Bronchial epithelial cell (primary cell): Measurements from ENCODE around the gene PFKM. TPM values are rescaled to one million over a fixed set of nuclear protein-coding genes. Genes with fewer than 3 reads are reported as not detected.

ENCODE experiments used
- DNase-seq: peaks from one replicate; pipeline ENCODE4 v3.0.0-alpha.2; 2010; ENCODE audit warnings: low read depth
- FAIRE-seq: peaks from 2 replicates; lab custom pipeline; 2011; peaks lifted over from hg19 to GRCh38; lab: Jason Lieb, UNC
- H3K27me3 ChIP-seq: 2 replicates; pipeline ENCODE4 v1.5.1; 2011; ENCODE audit warnings: low read length; ENCODE audit not compliant: control insufficient read depth, insufficient read depth
- H3K36me3 ChIP-seq: 2 replicates; pipeline ENCODE4 v1.5.1; 2011; ENCODE audit warnings: low read length; ENCODE audit not compliant: control insufficient read depth, insufficient read depth
- H3K4me3 ChIP-seq: 2 replicates; pipeline ENCODE4 v1.5.1; 2011; ENCODE audit warnings: mild to moderate bottlenecking, low read depth, low read length, control low read depth
- total RNA-seq: library from RNA; depleted of rRNA; stranded (reverse); fragments of >200 nt; gene quantifications from 2 replicates; pipeline ENCODE4 v1.2.1, GENCODE V29; 2014
- TF ChIP-seq, protein P1 (sequence below): IDR thresholded peaks from 2 replicates; pipeline ENCODE4 v1.5.1; 2011; ENCODE audit warnings: mild to moderate bottlenecking, moderate library complexity, low read length, control low read depth, inconsistent platforms; ENCODE audit not compliant: insufficient read depth, severe bottlenecking

The PFKM gene
- total RNA-seq, 1 donor from 2014 or later, result 45.8 TPM

DNA sequence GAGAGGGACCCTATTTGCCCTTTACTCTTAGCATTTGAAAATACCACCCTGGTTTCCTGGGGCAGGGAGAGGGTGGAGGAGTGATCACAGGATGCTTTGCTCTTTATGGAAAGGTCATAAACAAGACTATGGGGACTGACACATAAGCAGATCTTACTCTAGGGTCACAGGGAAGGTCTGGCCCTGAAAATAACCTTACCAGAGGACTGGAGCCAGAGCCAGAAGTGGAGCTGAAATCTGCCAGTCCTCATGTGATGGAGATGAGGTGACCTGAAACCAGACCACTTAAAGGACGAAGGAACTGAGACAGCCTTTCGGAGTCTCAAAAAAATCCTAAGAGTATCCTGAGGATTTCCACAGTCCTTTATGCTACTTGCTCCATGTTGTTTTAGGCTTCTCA, 12.4 kb downstream of the PFKM start:
- TF ChIP-seq, protein P1, sequence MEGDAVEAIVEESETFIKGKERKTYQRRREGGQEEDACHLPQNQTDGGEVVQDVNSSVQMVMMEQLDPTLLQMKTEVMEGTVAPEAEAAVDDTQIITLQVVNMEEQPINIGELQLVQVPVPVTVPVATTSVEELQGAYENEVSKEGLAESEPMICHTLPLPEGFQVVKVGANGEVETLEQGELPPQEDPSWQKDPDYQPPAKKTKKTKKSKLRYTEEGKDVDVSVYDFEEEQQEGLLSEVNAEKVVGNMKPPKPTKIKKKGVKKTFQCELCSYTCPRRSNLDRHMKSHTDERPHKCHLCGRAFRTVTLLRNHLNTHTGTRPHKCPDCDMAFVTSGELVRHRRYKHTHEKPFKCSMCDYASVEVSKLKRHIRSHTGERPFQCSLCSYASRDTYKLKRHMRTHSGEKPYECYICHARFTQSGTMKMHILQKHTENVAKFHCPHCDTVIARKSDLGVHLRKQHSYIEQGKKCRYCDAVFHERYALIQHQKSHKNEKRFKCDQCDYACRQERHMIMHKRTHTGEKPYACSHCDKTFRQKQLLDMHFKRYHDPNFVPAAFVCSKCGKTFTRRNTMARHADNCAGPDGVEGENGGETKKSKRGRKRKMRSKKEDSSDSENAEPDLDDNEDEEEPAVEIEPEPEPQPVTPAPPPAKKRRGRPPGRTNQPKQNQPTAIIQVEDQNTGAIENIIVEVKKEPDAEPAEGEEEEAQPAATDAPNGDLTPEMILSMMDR, result no peak
- H3K27me3 ChIP-seq, result no peaks in the 10 kb centered on the region
- H3K4me3 ChIP-seq, result no peak overlapping the region
- DNase-seq, result no peak
- peaks cover 25% of the 10 kb centered on the region for H3K36me3 ChIP-seq
- FAIRE-seq, result no peak

DNA sequence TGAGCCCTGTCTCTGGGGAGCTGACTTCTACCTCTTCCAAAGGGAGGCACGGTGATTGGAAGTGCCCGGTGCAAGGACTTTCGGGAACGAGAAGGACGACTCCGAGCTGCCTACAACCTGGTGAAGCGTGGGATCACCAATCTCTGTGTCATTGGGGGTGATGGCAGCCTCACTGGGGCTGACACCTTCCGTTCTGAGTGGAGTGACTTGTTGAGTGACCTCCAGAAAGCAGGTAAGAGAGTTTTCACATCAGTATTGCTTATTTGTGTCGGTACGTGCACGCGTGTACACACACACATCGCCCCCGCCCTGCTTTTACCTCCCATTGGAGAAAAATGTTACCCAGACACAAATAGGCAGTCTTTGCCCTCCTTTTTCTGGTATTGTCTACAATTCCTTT, 13.7 kb downstream of the PFKM start:
- Histone ChIP-seq H3K27me3 (no peaks in the 10 kb centered on the region), H3K36me3 (peaks cover 25% of the 10 kb centered on the region), H3K4me3 (no peak overlapping the region)
- TF ChIP-seq, protein P1, result no peak
- DNase-seq (no peak), FAIRE-seq (no peak)

DNA sequence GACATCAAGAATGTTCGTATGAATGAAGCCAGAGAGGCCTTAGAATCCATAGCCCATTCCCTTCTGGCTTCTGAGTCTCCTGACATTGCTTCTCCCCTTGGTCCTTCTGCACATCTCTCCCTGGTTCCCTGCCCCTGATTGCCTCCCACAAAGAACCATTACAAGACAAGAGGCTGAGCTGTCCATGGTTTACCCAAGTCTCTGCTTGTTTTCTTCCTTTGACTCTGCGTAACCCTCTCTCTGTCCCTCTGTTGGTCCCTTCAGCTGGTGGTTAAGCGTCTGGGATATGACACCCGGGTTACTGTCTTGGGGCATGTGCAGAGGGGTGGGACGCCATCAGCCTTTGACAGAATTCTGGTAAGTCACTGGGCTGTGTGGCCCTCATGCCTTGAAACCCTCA, 15.9 kb downstream of the PFKM start:
- DNase-seq, result no peak
- Histone ChIP-seq H3K4me3 (no peak overlapping the region), H3K27me3 (no peaks in the 10 kb centered on the region), H3K36me3 (peaks cover 28% of the 10 kb centered on the region)
- TF ChIP-seq, protein P1, result no peak
- no peak for FAIRE-seq

DNA sequence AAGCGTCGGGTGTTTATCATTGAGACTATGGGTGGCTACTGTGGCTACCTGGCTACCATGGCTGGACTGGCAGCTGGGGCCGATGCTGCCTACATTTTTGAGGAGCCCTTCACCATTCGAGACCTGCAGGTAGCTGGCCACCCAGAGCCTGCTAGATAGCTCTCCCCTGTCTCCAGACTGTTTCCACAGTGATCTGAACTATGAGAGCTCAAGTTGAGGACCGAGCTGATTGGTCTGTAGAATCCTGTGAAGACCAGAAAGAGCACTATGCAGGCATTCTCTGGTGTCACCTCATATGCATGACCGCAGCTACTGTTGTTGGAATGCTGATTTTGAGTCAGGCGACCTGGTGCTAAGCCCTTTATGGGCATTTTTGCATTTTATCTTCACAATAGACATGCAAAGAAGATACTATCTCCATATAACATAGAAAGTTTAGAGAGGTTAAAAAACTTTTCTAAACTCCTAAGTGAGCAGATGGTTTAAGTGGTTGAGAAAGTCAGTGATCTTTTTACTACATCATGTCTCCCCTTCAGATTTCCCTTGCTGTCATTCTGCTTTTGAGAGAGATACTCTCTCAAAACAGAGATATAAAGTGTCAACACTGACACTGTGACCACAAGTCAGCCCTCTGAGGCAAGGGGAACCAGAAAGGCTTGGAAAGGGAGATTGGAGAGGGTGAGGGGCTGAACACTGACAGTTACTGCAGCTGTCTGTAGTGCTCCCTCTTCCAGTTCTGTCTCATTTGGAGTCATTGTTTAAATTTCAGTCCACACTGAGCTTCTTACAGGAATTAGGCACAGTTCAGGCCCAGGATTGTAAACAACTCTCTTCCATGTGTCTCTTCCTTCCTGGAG, 23.9 kb downstream of the PFKM start:
- FAIRE-seq (no peak), DNase-seq (no peak)
- Histone ChIP-seq H3K27me3 (no peaks in the 10 kb centered on the region), H3K4me3 (no peak overlapping the region), H3K36me3 (peaks cover 11% of the 10 kb centered on the region)
- TF ChIP-seq, protein P1, result no peak

DNA sequence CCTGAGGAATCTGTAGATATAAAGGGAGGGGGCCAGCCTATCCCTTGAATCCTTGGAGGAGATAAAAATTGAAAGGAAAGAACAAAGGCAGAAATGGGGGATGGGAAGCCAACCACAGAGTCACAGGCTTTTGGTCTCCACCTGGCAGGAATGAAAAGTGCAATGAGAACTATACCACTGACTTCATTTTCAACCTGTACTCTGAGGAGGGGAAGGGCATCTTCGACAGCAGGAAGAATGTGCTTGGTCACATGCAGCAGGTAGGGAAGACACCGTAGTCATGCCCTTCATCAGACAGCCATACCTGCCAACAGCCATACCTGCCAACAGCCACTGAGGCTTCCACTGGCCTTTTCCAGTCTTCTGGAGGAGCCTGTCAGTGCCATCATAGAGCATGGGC, 24.7 kb downstream of the PFKM start:
- TF ChIP-seq, protein P1, result no peak
- Histone ChIP-seq H3K36me3 (peaks cover 10% of the 10 kb centered on the region), H3K4me3 (no peak overlapping the region), H3K27me3 (no peaks in the 10 kb centered on the region)
- no peak for DNase-seq
- no peak for FAIRE-seq

DNA sequence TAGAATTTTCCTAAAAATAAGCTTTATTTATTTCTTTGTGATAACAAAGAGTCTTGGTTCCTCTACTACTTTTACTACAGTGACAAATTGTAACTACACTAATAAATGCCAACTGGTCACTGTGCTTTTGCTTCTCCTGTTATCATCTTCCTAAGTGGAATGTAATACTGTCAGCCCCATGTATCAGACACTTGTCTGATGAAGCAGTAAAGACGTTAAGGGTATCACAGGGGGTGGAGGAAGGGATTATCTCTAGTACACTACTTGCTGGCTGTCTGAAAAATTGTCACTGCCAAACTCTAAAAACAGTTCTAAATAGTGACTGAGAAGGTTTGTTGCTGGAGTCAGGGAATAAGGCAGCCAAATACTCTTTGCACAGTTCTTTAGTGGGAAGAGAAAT, 26.8 kb downstream of the PFKM start:
- no peak overlapping the region for H3K4me3 ChIP-seq
- no peak for DNase-seq
- peaks cover 11% of the 10 kb centered on the region for H3K36me3 ChIP-seq
- no peak for FAIRE-seq
- TF ChIP-seq, protein P1, result no peak
- no peaks in the 10 kb centered on the region for H3K27me3 ChIP-seq
